K562 (cell line): ENCODE measurements around the gene TELO2. TPM values are rescaled to one million over a fixed set of nuclear protein-coding genes. Genes with fewer than 3 reads are reported as not detected.

Experiments
- ATAC-seq: fragments of 200-7000 bp; cut with Tn5 transposase; 3 replicates; pipeline ENCODE4 v1.9.1; 2020; ENCODE audit warnings: moderate library complexity
- BruUV-seq: library from RNA; stranded (reverse); fragments of 400-500 nt; replicated peaks from 2 replicates; lab custom pipeline; 2021; lab: Mats Ljungman, UMichigan
- CTCF ChIA-PET: fragments of 300-600 bp; formaldehyde crosslinking; extraction: SDS; loops from one replicate; lab custom pipeline; 2021; ENCODE audit warnings: low intra/inter-chr PET ratio; lab: Yijun Ruan, JAX
- POLR2A ChIA-PET: fragments of 300-600, 350-650 bp; sonication (Branson Sonifier 250); formaldehyde crosslinking; extraction: SDS; loops from one replicate; lab custom pipeline; 2021; ENCODE audit warnings: antibody characterized with exemption, inconsistent platforms; lab: Yijun Ruan, JAX
- DNase-seq, 4 experiments: peaks; one replicate each; pipeline versions ENCODE4 v3.0.0 to v3.0.0-alpha.2; 2011 to 2018; ENCODE audit warnings: low spot score in 3 of 4, mixed read lengths in 3 of 4; ENCODE audit errors: extremely low read depth in 1 of 4
- FAIRE-seq: peaks from 2 replicates; lab custom pipeline; 2011; peaks lifted over from hg19 to GRCh38; lab: Jason Lieb, UNC
- H2AFZ ChIP-seq: 2 replicates; pipeline ENCODE4 v1.6.0; 2011; ENCODE audit warnings: low read depth, low read length, control low read depth, inconsistent platforms
- H3K27ac ChIP-seq: fragments of 200-600 bp; 3 replicates; pipeline ENCODE4 v1.8.0; 2011; ENCODE audit warnings: low read depth, mild to moderate bottlenecking, control low read depth, inconsistent platforms, low read length, moderate library complexity, mixed read lengths; ENCODE audit errors: extremely low read depth
- H3K27me3 ChIP-seq, 2 experiments: fragments of 300-600 bp in 1 of 2; 2 replicates in 1 of 2; 3 replicates in 1 of 2; pipeline versions ENCODE4 v1.6.0 to v1.8.0; 2011; ENCODE audit warnings: inconsistent platforms in 2 of 2, low read length in 2 of 2, mild to moderate bottlenecking in 1 of 2, mixed read lengths in 1 of 2, moderate library complexity in 1 of 2; ENCODE audit not compliant: control insufficient read depth in 2 of 2, insufficient read depth in 2 of 2
- H3K36me3 ChIP-seq: fragments of 300-600 bp; 3 replicates; pipeline ENCODE4 v1.8.0; 2011; ENCODE audit warnings: mild to moderate bottlenecking, low read length, inconsistent platforms; ENCODE audit not compliant: control insufficient read depth, insufficient read depth
- H3K4me1 ChIP-seq, 2 experiments: fragments of 200-600 bp in 1 of 2; replicated peaks in 1 of 2; 2 replicates in 1 of 2; 3 replicates in 1 of 2; pipeline versions ENCODE4 v1.5.1 to v1.8.0; 2011; ENCODE audit warnings: inconsistent platforms in 2 of 2, low read length in 2 of 2, mild to moderate bottlenecking in 1 of 2, mixed read lengths in 1 of 2, moderate library complexity in 1 of 2; ENCODE audit not compliant: control insufficient read depth in 2 of 2, insufficient read depth in 2 of 2
- H3K4me2 ChIP-seq: 2 replicates; pipeline ENCODE4 v1.6.1; 2011; ENCODE audit warnings: low read length, control low read depth, inconsistent platforms, mixed read lengths; ENCODE audit not compliant: insufficient read depth
- H3K4me3 ChIP-seq: fragments of 200-600 bp; sonication (generic), shearing (Covaris generic); 2 replicates; pipeline ENCODE4 v1.5.1; 2016; ENCODE audit warnings: control low read depth, inconsistent platforms
- H3K79me2 ChIP-seq: fragments of 200-600 bp; 3 replicates; pipeline ENCODE4 v1.8.0; 2011; ENCODE audit warnings: low read length, inconsistent platforms; ENCODE audit not compliant: control insufficient read depth, insufficient read depth
- H3K9ac ChIP-seq, 2 experiments: 2 replicates each; pipeline versions ENCODE4 v1.6.0 to v1.6.1; 2011; ENCODE audit warnings: low read depth in 2 of 2, low read length in 2 of 2, control low read depth in 1 of 2, inconsistent platforms in 1 of 2, mild to moderate bottlenecking in 1 of 2, mixed read lengths in 1 of 2; ENCODE audit not compliant: insufficient read depth in 1 of 2
- H3K9me1 ChIP-seq: one replicate; pipeline ENCODE4 v1.6.0; 2011; ENCODE audit warnings: inconsistent platforms, mild to moderate bottlenecking, low read length, moderate library complexity; ENCODE audit not compliant: control insufficient read depth, insufficient read depth
- H3K9me3 ChIP-seq: replicated peaks from 2 replicates; pipeline ENCODE4 v1.5.1; 2011; ENCODE audit warnings: low read depth, low read length, inconsistent platforms; ENCODE audit not compliant: control insufficient read depth, insufficient read depth
- H4K20me1 ChIP-seq: replicated peaks from 2 replicates; pipeline ENCODE4 v1.6.1; 2011; ENCODE audit warnings: low read length, inconsistent platforms, mixed read lengths; ENCODE audit not compliant: control insufficient read depth, insufficient read depth
- ARNT ChIP-seq, 2 experiments: fragments of 450-650 bp; IDR thresholded peaks; 2 replicates each; pipeline ENCODE4 v1.6.1; 2016; ENCODE audit warnings: mild to moderate bottlenecking in 1 of 2
- ATF1 ChIP-seq, 2 experiments: fragments of 450-650 bp in 1 of 2; IDR thresholded peaks; 2 replicates each; pipeline ENCODE4 v1.6.1; 2016; ENCODE audit warnings: missing compliant biosample characterization in 1 of 2, missing genetic modification characterization in 1 of 2
- CBX3 ChIP-seq, 2 experiments: IDR thresholded peaks; 1 replicate in 1 of 2; 2 replicates in 1 of 2; pipeline ENCODE4 v1.6.1; 2012; ENCODE audit warnings: inconsistent platforms in 2 of 2, low read length in 2 of 2, borderline replicate concordance in 1 of 2, control low read depth in 1 of 2
- FOXP4 ChIP-seq: sonication (generic); formaldehyde crosslinking; IDR thresholded peaks from 2 replicates; pipeline ENCODE4 v1.8.0; 2022; ENCODE audit warnings: mild to moderate bottlenecking, missing genetic modification reagents, borderline replicate concordance
- ILK ChIP-seq: fragments of 450-650 bp; IDR thresholded peaks from 2 replicates; pipeline ENCODE4 v1.6.1; 2016; ENCODE audit warnings: missing genetic modification characterization, low read depth, mild to moderate bottlenecking, missing compliant biosample characterization, moderate library complexity, borderline replicate concordance
- KAT7 ChIP-seq: sonication (generic); formaldehyde crosslinking; IDR thresholded peaks from 2 replicates; pipeline ENCODE4 v1.8.0; 2022; ENCODE audit warnings: missing genetic modification reagents, mild to moderate bottlenecking, borderline replicate concordance
- PRDM10 ChIP-seq: fragments of 450-650 bp; IDR thresholded peaks from 2 replicates; pipeline ENCODE4 v1.6.1; 2018; ENCODE audit not compliant: partially characterized antibody
- RBM22 ChIP-seq: fragments of 200-400 bp; formaldehyde crosslinking; IDR thresholded peaks from 2 replicates; pipeline ENCODE4 v1.6.1; 2018; ENCODE audit warnings: low read length, low read depth; ENCODE audit not compliant: poor library complexity, severe bottlenecking
- RNF2 ChIP-seq: sonication (generic); IDR thresholded peaks from 2 replicates; pipeline ENCODE4 v1.6.1; 2016
- SIN3B ChIP-seq: fragments of 450-650 bp; IDR thresholded peaks from 2 replicates; pipeline ENCODE4 v1.6.1; 2017; ENCODE audit warnings: low read depth, mild to moderate bottlenecking, moderate library complexity
- SP1 ChIP-seq: sonication (generic); formaldehyde crosslinking; IDR thresholded peaks from 2 replicates; pipeline ENCODE4 v1.8.1; 2022; ENCODE audit warnings: mild to moderate bottlenecking, missing genetic modification reagents
- SRSF7 ChIP-seq: fragments of 200-400 bp; formaldehyde crosslinking; optimal IDR thresholded peaks from 2 replicates; pipeline ENCODE3; 2017; ENCODE audit warnings: mild to moderate bottlenecking, low read depth, low read length
- ZNF408 ChIP-seq: fragments of 250-450 bp; sonication (Bioruptor Pico); IDR thresholded peaks from 2 replicates; pipeline ENCODE4 v1.4.0; 2020; ENCODE audit warnings: low read depth, mild to moderate bottlenecking, moderate library complexity
- ZNF707 ChIP-seq: fragments of 250-450 bp; sonication (Bioruptor Pico); conservative IDR thresholded peaks from 2 replicates; pipeline ENCODE4 v1.8.0; 2022; ENCODE audit warnings: inconsistent platforms, mild to moderate bottlenecking, moderate library complexity
- WGBS: fragments of 100-300 bp; shearing (Covaris generic); methylation state at CpG from one replicate; pipeline ENCODE4 v1.1.6; 2016; ENCODE audit warnings: low coverage, mixed read lengths; ENCODE audit not compliant: insufficient coverage; ENCODE audit errors: missing lambda C conversion rate; 5-methylcytosine and 5-hydroxymethylcytosine counted together
- in situ Hi-C: fragments of 300-500 bp; cut with MboI; formaldehyde crosslinking; loops from 4 replicates; pipeline ENCODE4 v1.15.0; 2018; ENCODE audit warnings: inconsistent platforms, mixed read lengths
- intact Hi-C: fragments of 100-400 bp; cut with micrococcal nuclease; formaldehyde crosslinking; loops from 2 replicates; pipeline ENCODE4 v1.14.2; 2022
- polyA plus RNA-seq, 8 experiments: library from polyadenylated mRNA; depleted of rRNA in 4 of 8; stranded (reverse) in 5 of 8; unstranded in 3 of 8; fragments of >200 nt; fragmentation: Nextera tagmentation in 2 of 8; fragmentation: Illumina TruSeq in 1 of 8; extraction: Ambion mirVana in 2 of 8; extraction: Trizol in 1 of 8; gene quantifications; 2 replicates each; pipeline versions ENCODE4 v1.2.1 to v1.2.3, GENCODE V29; 2011 to 2014; ENCODE audit warnings: inconsistent platforms in 1 of 8, missing spikeins in 1 of 8
- total RNA-seq, 7 experiments: library from RNA; depleted of rRNA in 6 of 7; stranded (reverse); fragments of >200 nt in 6 of 7; fragmentation: Illumina TruSeq in 2 of 7; extraction: Trizol in 2 of 7; gene quantifications; 2 replicates each; pipeline versions ENCODE4 v1.2.1 to v1.2.3, GENCODE V29; 2011 to 2021; ENCODE audit warnings: low replicate concordance in 1 of 7
- TF ChIP-seq, protein P1 (sequence below): IDR thresholded peaks from 2 replicates; pipeline ENCODE4 v1.6.1; 2011; ENCODE audit not compliant: insufficient read length; ENCODE audit errors: extremely low read depth
- TF ChIP-seq, protein P2 (sequence below): sonication (generic); formaldehyde crosslinking; IDR thresholded peaks from 2 replicates; pipeline ENCODE4 v1.8.0; 2022; ENCODE audit warnings: mild to moderate bottlenecking, missing genetic modification reagents

TELO2 gene
- total and polyA plus RNA-seq, 9 of the 15 experiments (the other 6 are each of a cell fraction or from before 2014, with no cell fraction given), result 0.51 to 91.8 (median 14.5) TPM

DNA sequence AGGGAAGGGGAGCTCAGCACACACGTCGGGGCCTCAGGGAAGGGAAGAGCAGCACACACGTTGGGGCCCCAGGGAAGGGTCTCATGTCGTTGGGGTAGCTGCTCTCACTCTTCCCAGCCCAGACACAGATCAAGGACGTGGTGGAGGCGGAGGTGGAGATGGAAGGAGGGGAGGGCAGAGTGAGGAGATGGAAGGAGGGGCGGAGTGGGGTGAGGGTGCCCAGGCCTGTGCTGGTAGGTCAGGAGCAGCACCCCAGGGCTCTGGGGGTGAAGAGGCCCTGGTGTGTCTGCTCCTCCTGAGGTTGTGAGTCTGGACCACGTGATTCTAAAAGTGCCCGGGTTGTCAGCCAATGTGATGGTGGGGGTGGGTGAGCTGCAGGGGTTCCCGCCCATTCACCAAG lies 33.2 kb upstream of the TELO2 start:
- BruUV-seq, result no TSS peak
- 0 out of 2 replicates have a peak, but pooled peaks cover 5% of the 10 kb centered on the region for H4K20me1 ChIP-seq
- H3K9me1 ChIP-seq, result peaks cover 2% of the 10 kb centered on the region
- no peak overlapping the region; a peak in 1 of 4 replicates for H3K9ac ChIP-seq
- CTCF ChIA-PET, result no interaction called here
- POLR2A ChIA-PET, result interaction anchor here (0.5 kb wide), 1 partner anchor 74 kb away, joined by 4 read pairs; no protein-coding TSS in a partner anchor
- H3K4me1 ChIP-seq, result peaks cover 0 to 16% of the 10 kb centered on the region in 2 experiments; a peak in 2 of 5 replicates
- WGBS, result 77% methylated on average over 8 of the region's 10 CpGs
- intact Hi-C loops (no loop called here), in situ Hi-C loops (no loop called here)
- ATAC-seq (no peak), DNase-seq (no peak), FAIRE-seq (no peak)
- no peak overlapping the region for H3K4me3 ChIP-seq
- H3K27ac ChIP-seq, result no peak overlapping the region
- no peak overlapping the region for H3K4me2 ChIP-seq
- no peaks in the 10 kb centered on the region for H3K79me2 ChIP-seq
- H3K27me3 ChIP-seq, result no peaks in the 10 kb centered on the region
- H2AFZ ChIP-seq, result no peak overlapping the region
- peaks cover 61% of the 10 kb centered on the region; the same call in 2 of the 3 replicates for H3K36me3 ChIP-seq
- H3K9me3 ChIP-seq, result no peaks in the 10 kb centered on the region
- TF ChIP-seq RNF2, result no peak
- TF ChIP-seq CBX3 (IDR thresholded peaks at IDR 0.05; ENCODE audit: borderline replicate concordance in 1 of 2, low read length in 2 of 2), result no peak
- no peak for TF ChIP-seq ZNF408 (CRISPR knock-in tag)
- TF ChIP-seq, protein P1, sequence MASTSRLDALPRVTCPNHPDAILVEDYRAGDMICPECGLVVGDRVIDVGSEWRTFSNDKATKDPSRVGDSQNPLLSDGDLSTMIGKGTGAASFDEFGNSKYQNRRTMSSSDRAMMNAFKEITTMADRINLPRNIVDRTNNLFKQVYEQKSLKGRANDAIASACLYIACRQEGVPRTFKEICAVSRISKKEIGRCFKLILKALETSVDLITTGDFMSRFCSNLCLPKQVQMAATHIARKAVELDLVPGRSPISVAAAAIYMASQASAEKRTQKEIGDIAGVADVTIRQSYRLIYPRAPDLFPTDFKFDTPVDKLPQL, result no peak
- TF ChIP-seq SP1 (CRISPR knock-in tag), result no peak
- TF ChIP-seq ARNT (IDR thresholded peaks at IDR 0.05), result no peak
- TF ChIP-seq ATF1 (CRISPR knock-in tag; IDR thresholded peaks at IDR 0.05), result no peak
- no peak for TF ChIP-seq ATF1 (tag; IDR thresholded peaks at IDR 0.05)
- TF ChIP-seq SIN3B, result no peak
- no peak for TF ChIP-seq KAT7 (CRISPR knock-in tag)
- no peak for TF ChIP-seq ILK (tag)
- TF ChIP-seq PRDM10, result no peak
- TF ChIP-seq, protein P2, sequence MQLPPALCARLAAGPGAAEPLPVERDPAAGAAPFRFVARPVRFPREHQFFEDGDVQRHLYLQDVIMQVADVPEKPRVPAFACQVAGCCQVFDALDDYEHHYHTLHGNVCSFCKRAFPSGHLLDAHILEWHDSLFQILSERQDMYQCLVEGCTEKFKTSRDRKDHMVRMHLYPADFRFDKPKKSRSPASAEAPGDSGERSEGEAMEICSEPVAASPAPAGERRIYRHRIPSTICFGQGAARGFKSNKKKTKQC (CRISPR knock-in tag), result no peak
- no peak for TF ChIP-seq FOXP4 (CRISPR knock-in tag)
- no peak for TF ChIP-seq ZNF707 (CRISPR knock-in tag)
- no peak for TF ChIP-seq RBM22
- no peak for TF ChIP-seq SRSF7
